ENCODE data around the gene CALU. TPM values are rescaled to one million over a fixed set of nuclear protein-coding genes. Genes with fewer than 3 reads are reported as not detected.

Gene CALU
- total and polyA plus RNA-seq, 4 donors: 145 to 267 (median 185) TPM

DNA sequence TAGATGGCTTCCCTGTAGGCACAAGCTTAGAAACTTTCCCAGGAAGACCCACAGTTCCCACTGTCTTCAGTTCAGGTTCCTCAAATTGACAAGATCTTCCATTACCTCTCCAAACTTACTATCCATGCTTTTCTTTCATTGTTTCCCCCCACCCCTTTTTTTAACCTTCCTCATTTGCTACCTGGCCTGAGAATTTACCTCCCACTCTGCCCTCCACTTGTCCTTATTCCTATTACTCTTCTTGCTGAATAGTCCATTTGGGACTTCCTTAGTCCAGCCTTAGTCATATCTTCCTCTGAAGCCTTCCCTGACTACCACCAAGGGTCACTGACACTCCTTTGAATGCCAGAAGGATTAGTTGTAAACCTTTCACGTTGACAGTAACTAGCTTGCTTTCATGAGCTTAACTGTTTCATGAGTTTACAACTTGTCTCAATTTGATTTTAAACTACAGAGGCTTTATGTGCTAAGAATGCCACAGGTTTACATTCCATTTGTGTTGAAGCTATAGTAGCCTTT lies 1.2 kb upstream of the CALU start:
- H3K27ac ChIP-seq (ENCODE audit: low read depth in 1 of 2, low read length in 2 of 2): peak overlapping the region in 1 of 2 donors; percentile 29
- H3K4me3 ChIP-seq (ENCODE audit: low read length in 2 of 2): no peak overlapping the region
- DNase-seq (no peak), ATAC-seq (ENCODE audit: low FRiP score) (no peak)
- peaks cover 0 to 3% of the 10 kb centered on the region in 2 donors for H3K4me1 ChIP-seq (ENCODE audit: control insufficient read depth in 1 of 2, insufficient read depth in 2 of 2, low read length in 2 of 2)
- intact Hi-C loops (cut with DNase I): loop anchor here in 1 of 2 donors (5.0 to 10.0 kb wide), 3 partner anchors 54 to 127 kb away; partner anchors contain the start of genes ATP6V1F, CCDC136 and FLNC
- H3K9me3 ChIP-seq (ENCODE audit: control insufficient read depth, low read length): no peaks in the 10 kb centered on the region
- 8 to 9% methylated on average over 1 of the region's 1 CpG for WGBS, 2 donors
- H3K27me3 ChIP-seq (ENCODE audit: control insufficient read depth in 1 of 2, insufficient read depth in 2 of 2, low read length in 1 of 2): no peaks in the 10 kb centered on the region
- H3K36me3 ChIP-seq (ENCODE audit: control insufficient read depth in 1 of 2, insufficient read depth in 2 of 2, low read length in 1 of 2): no peaks in the 10 kb centered on the region

DNA sequence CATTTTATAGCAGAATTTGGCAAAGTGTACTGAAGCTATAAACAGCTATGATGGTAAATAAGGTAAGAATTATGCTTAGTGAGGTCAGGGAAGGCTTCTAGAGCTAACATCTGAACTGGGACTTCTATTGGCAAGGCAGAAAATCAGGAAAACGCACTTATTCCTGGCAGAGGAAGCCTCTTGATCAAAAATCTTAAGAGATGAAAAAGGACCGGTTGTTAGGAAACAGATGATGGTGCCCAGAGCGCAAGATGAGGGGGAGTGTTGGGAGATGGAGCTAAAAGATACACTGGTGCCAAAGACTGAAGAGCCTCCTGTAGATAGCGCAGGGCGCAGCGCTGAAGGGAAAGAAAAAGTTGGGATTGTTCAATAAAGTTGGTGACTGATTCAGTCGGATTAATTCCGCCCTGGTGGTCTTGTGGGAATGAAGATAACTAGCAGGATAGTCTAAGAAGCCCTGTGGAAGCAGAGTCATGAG lies 550 bp upstream of the CALU start:
- ATAC-seq (ENCODE audit: low FRiP score) (peak; percentile 56), DNase-seq (no peak)
- H3K36me3 ChIP-seq (ENCODE audit: control insufficient read depth in 1 of 2, insufficient read depth in 2 of 2, low read length in 1 of 2): no peaks in the 10 kb centered on the region
- peaks cover 0 to 3% of the 10 kb centered on the region in 2 donors for H3K4me1 ChIP-seq (ENCODE audit: control insufficient read depth in 1 of 2, insufficient read depth in 2 of 2, low read length in 2 of 2)
- no peaks in the 10 kb centered on the region for H3K27me3 ChIP-seq (ENCODE audit: control insufficient read depth in 1 of 2, insufficient read depth in 2 of 2, low read length in 1 of 2)
- peak overlapping the region; percentile 59 to 91 for H3K27ac ChIP-seq (ENCODE audit: low read depth in 1 of 2, low read length in 2 of 2)
- H3K4me3 ChIP-seq (ENCODE audit: low read length in 2 of 2): peak overlapping the region; percentile 49 to 70
- no peaks in the 10 kb centered on the region for H3K9me3 ChIP-seq (ENCODE audit: control insufficient read depth, low read length)
- WGBS, 2 donors: 1% methylated on average over 8 of the region's 8 CpGs
- intact Hi-C loops (cut with DNase I): loop anchor here in 1 of 2 donors (5.0 to 10.0 kb wide), 3 partner anchors 54 to 126 kb away; partner anchors contain the start of genes ATP6V1F, CCDC136 and FLNC

DNA sequence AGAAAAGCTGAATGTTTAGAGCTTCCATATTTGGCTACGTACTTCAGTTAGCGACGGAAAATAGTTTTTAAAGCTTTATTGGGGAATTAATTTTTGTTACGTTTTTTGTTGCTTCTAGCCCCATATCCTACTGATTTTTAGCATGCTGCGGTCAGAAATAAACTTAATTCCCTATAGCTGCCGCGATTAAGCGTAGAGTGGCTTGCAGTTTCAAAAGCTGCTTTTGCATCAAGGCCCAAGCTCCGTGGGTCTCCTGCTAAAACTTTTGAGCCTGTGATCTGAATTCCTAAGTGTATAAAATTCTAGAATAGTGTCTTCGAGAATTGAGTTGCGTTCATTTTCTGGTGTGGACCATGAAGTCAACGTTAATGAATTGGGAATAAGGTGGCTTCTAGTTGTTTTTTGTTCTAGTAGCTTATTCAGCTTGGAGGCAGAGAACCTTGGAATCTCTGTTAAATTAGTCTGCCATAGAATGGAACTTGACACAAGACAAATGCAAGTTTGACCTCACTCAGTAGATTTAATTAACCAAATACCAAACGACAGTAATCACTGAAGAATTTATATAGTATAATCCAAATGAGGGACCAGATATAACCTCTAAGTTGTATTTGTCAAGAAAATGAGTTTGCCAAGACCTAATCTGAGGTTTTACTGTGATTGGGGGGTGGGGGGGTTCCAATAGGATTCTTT lies 977 bp downstream of the CALU start:
- intact Hi-C loops (cut with DNase I): loop anchor here in 1 of 2 donors (5.0 to 10.0 kb wide), 3 partner anchors 52 to 125 kb away; partner anchors contain the start of genes ATP6V1F, CCDC136 and FLNC
- H3K4me3 ChIP-seq (ENCODE audit: low read length in 2 of 2): peak overlapping the region; percentile 60 to 94
- H3K36me3 ChIP-seq (ENCODE audit: control insufficient read depth in 1 of 2, insufficient read depth in 2 of 2, low read length in 1 of 2): no peaks in the 10 kb centered on the region
- H3K27ac ChIP-seq (ENCODE audit: low read depth in 1 of 2, low read length in 2 of 2): peak overlapping the region; percentile 38 to 87
- H3K9me3 ChIP-seq (ENCODE audit: control insufficient read depth, low read length): no peaks in the 10 kb centered on the region
- ATAC-seq (ENCODE audit: low FRiP score): no peak
- peaks cover 0 to 3% of the 10 kb centered on the region in 2 donors for H3K4me1 ChIP-seq (ENCODE audit: control insufficient read depth in 1 of 2, insufficient read depth in 2 of 2, low read length in 2 of 2)
- no peak for DNase-seq
- H3K27me3 ChIP-seq (ENCODE audit: control insufficient read depth in 1 of 2, insufficient read depth in 2 of 2, low read length in 1 of 2): no peaks in the 10 kb centered on the region
- 0 to 2% methylated on average over 13 of the region's 13 CpGs for WGBS, 2 donors

DNA sequence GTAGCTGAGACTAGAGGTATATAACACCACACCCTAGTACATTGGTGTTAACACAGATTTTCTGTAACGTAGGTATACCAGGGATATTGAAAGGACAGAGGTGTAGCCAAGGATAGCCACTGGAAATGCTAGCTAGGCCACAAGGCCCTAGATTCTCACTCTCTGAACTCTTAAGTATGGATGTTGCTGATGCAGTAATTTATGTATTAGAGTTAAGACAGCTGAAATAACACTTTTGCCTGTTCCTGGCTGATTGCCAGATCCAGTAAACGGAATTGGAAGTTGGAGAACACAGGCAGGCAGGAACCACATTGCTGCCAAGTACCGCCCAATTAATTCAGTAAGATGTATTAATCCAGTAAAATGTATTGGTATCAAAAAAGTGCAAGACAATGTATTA lies 1.8 kb downstream of the CALU start:
- Histone ChIP-seq H3K27ac (ENCODE audit: low read depth in 1 of 2, low read length in 2 of 2) (no peak overlapping the region), H3K9me3 (ENCODE audit: control insufficient read depth, low read length) (no peaks in the 10 kb centered on the region), H3K4me3 (ENCODE audit: low read length in 2 of 2) (peak overlapping the region; percentile 43 to 94), H3K27me3 (ENCODE audit: control insufficient read depth in 1 of 2, insufficient read depth in 2 of 2, low read length in 1 of 2) (no peaks in the 10 kb centered on the region), H3K36me3 (ENCODE audit: control insufficient read depth in 1 of 2, insufficient read depth in 2 of 2, low read length in 1 of 2) (no peaks in the 10 kb centered on the region), H3K4me1 (ENCODE audit: control insufficient read depth in 1 of 2, insufficient read depth in 2 of 2, low read length in 2 of 2) (peaks cover 0 to 3% of the 10 kb centered on the region in 2 donors)
- intact Hi-C loops (cut with DNase I): no loop called here
- DNase-seq: no peak
- ATAC-seq (ENCODE audit: low FRiP score): no peak
- WGBS, 2 donors: 16% methylated on average over 3 of the region's 3 CpGs

DNA sequence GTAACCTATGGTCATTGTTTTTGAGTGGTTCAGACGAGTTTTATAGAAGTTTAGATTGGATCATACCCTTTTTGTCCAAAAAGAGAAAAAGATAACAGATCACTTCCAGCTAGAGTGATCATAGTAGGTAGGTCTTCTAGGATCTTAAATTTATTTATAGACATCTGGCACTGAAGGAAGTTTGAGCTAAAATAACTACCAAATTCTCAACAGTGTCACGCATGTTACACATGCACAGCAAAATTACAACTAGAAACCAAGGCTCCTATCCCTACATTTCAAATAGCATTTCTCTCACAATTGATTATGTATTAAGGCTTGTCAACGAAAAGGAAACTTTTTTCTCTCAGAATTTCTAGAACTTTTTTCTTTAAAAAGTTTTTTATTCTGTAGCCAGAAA lies 2.3 kb downstream of the CALU start:
- ATAC-seq (ENCODE audit: low FRiP score): no peak
- Histone ChIP-seq H3K36me3 (ENCODE audit: control insufficient read depth in 1 of 2, insufficient read depth in 2 of 2, low read length in 1 of 2) (no peaks in the 10 kb centered on the region), H3K27me3 (ENCODE audit: control insufficient read depth in 1 of 2, insufficient read depth in 2 of 2, low read length in 1 of 2) (no peaks in the 10 kb centered on the region), H3K4me1 (ENCODE audit: control insufficient read depth in 1 of 2, insufficient read depth in 2 of 2, low read length in 2 of 2) (peaks cover 0 to 3% of the 10 kb centered on the region in 2 donors), H3K4me3 (ENCODE audit: low read length in 2 of 2) (peak overlapping the region in 1 of 2 donors; percentile 28), H3K27ac (ENCODE audit: low read depth in 1 of 2, low read length in 2 of 2) (no peak overlapping the region), H3K9me3 (ENCODE audit: control insufficient read depth, low read length) (no peaks in the 10 kb centered on the region)
- intact Hi-C loops (cut with DNase I): no loop called here
- 9 to 14% methylated on average over 3 of the region's 3 CpGs for WGBS, 2 donors
- DNase-seq: no peak

DNA sequence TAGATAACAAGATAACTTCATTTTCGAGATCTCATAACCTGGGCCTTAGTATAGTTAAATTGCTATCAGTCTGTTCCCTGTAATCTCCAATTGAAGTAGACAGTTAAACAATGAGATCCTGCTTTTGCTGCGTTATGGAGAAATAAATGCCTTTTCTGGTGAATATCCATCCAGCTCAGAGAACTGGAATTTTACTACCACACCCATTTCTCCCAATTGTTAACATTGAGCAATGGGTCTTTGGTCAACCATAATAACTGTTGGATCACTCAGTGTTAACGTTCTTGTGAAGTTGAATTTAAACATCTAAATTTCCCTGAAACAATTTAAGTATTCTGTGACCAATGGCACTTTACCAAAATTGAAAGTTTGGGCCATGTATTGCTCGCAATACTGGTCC lies 3.0 kb downstream of the CALU start:
- Histone ChIP-seq H3K27me3 (ENCODE audit: control insufficient read depth in 1 of 2, insufficient read depth in 2 of 2, low read length in 1 of 2) (no peaks in the 10 kb centered on the region), H3K4me3 (ENCODE audit: low read length in 2 of 2) (no peak overlapping the region), H3K27ac (ENCODE audit: low read depth in 1 of 2, low read length in 2 of 2) (no peak overlapping the region), H3K36me3 (ENCODE audit: control insufficient read depth in 1 of 2, insufficient read depth in 2 of 2, low read length in 1 of 2) (no peaks in the 10 kb centered on the region), H3K9me3 (ENCODE audit: control insufficient read depth, low read length) (no peaks in the 10 kb centered on the region), H3K4me1 (ENCODE audit: control insufficient read depth in 1 of 2, insufficient read depth in 2 of 2, low read length in 2 of 2) (peaks cover 0 to 3% of the 10 kb centered on the region in 2 donors)
- WGBS, 2 donors: 29% methylated on average over 4 of the region's 4 CpGs
- intact Hi-C loops (cut with DNase I): no loop called here
- DNase-seq (no peak), ATAC-seq (ENCODE audit: low FRiP score) (no peak)

DNA sequence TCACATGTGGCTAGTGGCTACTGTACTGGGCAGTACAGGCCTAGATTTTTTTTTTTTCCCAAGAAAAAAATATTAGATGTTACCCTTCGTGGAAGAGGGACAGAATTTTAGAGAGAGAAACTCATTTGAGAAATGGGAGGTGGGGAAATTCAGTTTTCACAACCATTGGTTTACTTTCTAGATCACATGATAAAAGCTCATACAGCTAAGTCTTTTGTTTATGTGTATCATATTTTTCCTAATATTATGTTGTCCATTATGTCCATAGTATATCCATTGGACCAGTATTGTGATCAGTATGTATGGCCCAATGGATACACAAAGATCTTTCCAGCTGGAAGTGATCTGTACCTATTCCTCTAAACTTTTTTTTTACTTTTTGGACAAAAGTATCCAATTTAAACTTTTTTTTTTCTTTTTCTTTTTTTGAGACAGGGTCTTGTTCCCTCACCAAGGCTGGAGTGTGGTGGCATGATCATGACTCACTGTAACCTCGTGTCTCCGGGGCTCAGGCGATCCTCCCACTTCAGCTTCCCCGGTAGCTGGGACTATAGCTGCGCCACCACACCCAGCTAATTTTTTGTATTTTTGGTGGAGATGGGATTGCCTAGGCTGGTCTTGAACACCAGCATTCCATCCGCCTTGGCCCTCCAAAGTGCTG lies 4.1 kb downstream of the CALU start:
- no peaks in the 10 kb centered on the region for H3K27me3 ChIP-seq (ENCODE audit: control insufficient read depth in 1 of 2, insufficient read depth in 2 of 2, low read length in 1 of 2)
- peak in 1 of 2 donors; percentile 54 for DNase-seq
- no peak overlapping the region for H3K4me3 ChIP-seq (ENCODE audit: low read length in 2 of 2)
- H3K27ac ChIP-seq (ENCODE audit: low read depth in 1 of 2, low read length in 2 of 2): no peak overlapping the region
- peaks cover 0 to 3% of the 10 kb centered on the region in 2 donors for H3K4me1 ChIP-seq (ENCODE audit: control insufficient read depth in 1 of 2, insufficient read depth in 2 of 2, low read length in 2 of 2)
- no peak for ATAC-seq (ENCODE audit: low FRiP score)
- no peaks in the 10 kb centered on the region for H3K36me3 ChIP-seq (ENCODE audit: control insufficient read depth in 1 of 2, insufficient read depth in 2 of 2, low read length in 1 of 2)
- intact Hi-C loops (cut with DNase I): no loop called here
- 72 to 73% methylated on average over 7 of the region's 7 CpGs for WGBS, 2 donors
- no peaks in the 10 kb centered on the region for H3K9me3 ChIP-seq (ENCODE audit: control insufficient read depth, low read length)

DNA sequence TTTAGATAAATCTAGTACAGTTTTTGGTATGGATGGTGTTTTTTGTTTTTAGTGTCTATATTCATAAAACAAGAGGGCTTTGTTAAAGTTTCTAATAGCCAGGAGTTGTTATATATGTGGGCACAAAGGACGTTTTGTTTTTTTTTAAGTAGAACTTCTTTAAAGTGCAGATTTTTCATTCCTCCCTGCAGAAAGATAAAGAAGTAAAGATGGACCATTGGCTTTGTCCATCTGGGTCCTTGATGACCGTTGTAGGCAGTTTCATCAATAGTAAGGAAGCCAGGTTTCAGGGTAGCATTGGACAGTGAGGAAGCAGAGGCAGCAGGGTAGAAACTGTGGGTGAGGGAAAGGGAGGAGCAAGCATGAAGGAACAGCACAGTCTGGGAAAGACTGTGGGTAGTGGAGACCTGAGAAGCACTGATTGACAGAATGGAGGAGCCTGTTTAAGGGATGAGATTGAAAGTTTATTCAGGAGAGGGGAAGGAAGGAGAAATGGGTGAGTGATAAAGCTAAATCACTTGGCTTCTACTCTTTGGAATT lies 5.3 kb downstream of the CALU start:
- no peak overlapping the region for H3K27ac ChIP-seq (ENCODE audit: low read depth in 1 of 2, low read length in 2 of 2)
- intact Hi-C loops (cut with DNase I): no loop called here
- no peak overlapping the region for H3K4me3 ChIP-seq (ENCODE audit: low read length in 2 of 2)
- no peaks in the 10 kb centered on the region for H3K9me3 ChIP-seq (ENCODE audit: control insufficient read depth, low read length)
- no peak for ATAC-seq (ENCODE audit: low FRiP score)
- peaks cover 0 to 5% of the 10 kb centered on the region in 2 donors for H3K4me1 ChIP-seq (ENCODE audit: control insufficient read depth in 1 of 2, insufficient read depth in 2 of 2, low read length in 2 of 2)
- peaks cover 0 to 2% of the 10 kb centered on the region in 2 donors for H3K36me3 ChIP-seq (ENCODE audit: control insufficient read depth in 1 of 2, insufficient read depth in 2 of 2, low read length in 1 of 2)
- 31 to 32% methylated on average over 2 of the region's 2 CpGs for WGBS, 2 donors
- no peaks in the 10 kb centered on the region for H3K27me3 ChIP-seq (ENCODE audit: control insufficient read depth in 1 of 2, insufficient read depth in 2 of 2, low read length in 1 of 2)
- no peak for DNase-seq
